HT1080 (cell line): ENCODE measurements around the gene PSKH1. TPM values are rescaled to one million over a fixed set of nuclear protein-coding genes. Genes with fewer than 3 reads are reported as not detected.
"Not testable (repeated sequence)": the region's sequence is repeated elsewhere in the genome, so short reads cannot be mapped to it uniquely, and the experiment has no call there.

Experiments
- DNase-seq: peaks from one replicate; pipeline ENCODE4 v3.0.0-alpha.2; 2015; ENCODE audit warnings: low read depth
- total RNA-seq: library from RNA; depleted of rRNA; stranded (reverse); fragments of >200 nt; shearing (Covaris generic); gene quantifications from 2 replicates; pipeline ENCODE4 v1.2.3, GENCODE V29; 2014

The PSKH1 gene
- total RNA-seq, 1 experiment from 2014 or later: 7.0 TPM

- DNase-seq: no peak
These were observed 7.1 kb upstream of the PSKH1 start for GRCh38 chr16:67885976-67886375.

GRCh38 chr16:67886387-67886786 lies 6.7 kb upstream of the PSKH1 start:
- no peak for DNase-seq

GRCh38 chr16:67888331-67888730 lies 4.7 kb upstream of the PSKH1 start:
- DNase-seq: no peak

- no peak for DNase-seq
These were observed 679 bp upstream of the PSKH1 start for GRCh38 chr16:67892375-67892774.

GRCh38 chr16:67893743-67894399 lies 817 bp downstream of the PSKH1 start:
- no peak for DNase-seq

- no peak for DNase-seq
These were observed 4.2 kb downstream of the PSKH1 start for GRCh38 chr16:67897231-67897630.

- DNase-seq: no peak
These were observed 8.7 kb downstream of the PSKH1 start for GRCh38 chr16:67901734-67902133.

- no peak for DNase-seq
These were observed 9.8 kb downstream of the PSKH1 start for GRCh38 chr16:67902831-67903230.

- DNase-seq: no peak
These were observed 14.5 kb downstream of the PSKH1 start for GRCh38 chr16:67907397-67908180.

GRCh38 chr16:67909056-67909742 lies 16.1 kb downstream of the PSKH1 start:
- DNase-seq: no peak

- DNase-seq: peak; percentile 40
These were observed 17.1 kb downstream of the PSKH1 start for GRCh38 chr16:67910158-67910557.

- DNase-seq: no peak
These were observed 21.9 kb downstream of the PSKH1 start for GRCh38 chr16:67914758-67915495.

- DNase-seq: not testable (repeated sequence)
These were observed 22.4 kb downstream of the PSKH1 start for GRCh38 chr16:67915496-67915769.

GRCh38 chr16:67915831-67916723 lies 23.0 kb downstream of the PSKH1 start:
- peak; percentile 61 for DNase-seq

- DNase-seq: no peak
These were observed 24.2 kb downstream of the PSKH1 start for GRCh38 chr16:67917140-67917851.

- DNase-seq: peak; percentile 94
These were observed 24.8 kb downstream of the PSKH1 start for GRCh38 chr16:67917852-67918236.

- DNase-seq: no peak
These were observed 26.7 kb downstream of the PSKH1 start for GRCh38 chr16:67919622-67920221.

- DNase-seq: no peak
These were observed 29.2 kb downstream of the PSKH1 start for GRCh38 chr16:67922221-67922620.

GRCh38 chr16:67922740-67923139 lies 29.7 kb downstream of the PSKH1 start:
- DNase-seq: no peak
